HG03432 (cell line): ENCODE data around the gene TRIM59.
A peak's percentile ranks its signal among the peaks of the same experiment; 100 is the strongest.

Experiments
- ATAC-seq: cut with Tn5 transposase; IDR thresholded peaks from one replicate; pipeline ENCODE4 v1.9.1; 2021; ENCODE audit warnings: mild to moderate bottlenecking, moderate library complexity; ENCODE audit not compliant: unreplicated experiment

The TRIM59 gene, protein sequence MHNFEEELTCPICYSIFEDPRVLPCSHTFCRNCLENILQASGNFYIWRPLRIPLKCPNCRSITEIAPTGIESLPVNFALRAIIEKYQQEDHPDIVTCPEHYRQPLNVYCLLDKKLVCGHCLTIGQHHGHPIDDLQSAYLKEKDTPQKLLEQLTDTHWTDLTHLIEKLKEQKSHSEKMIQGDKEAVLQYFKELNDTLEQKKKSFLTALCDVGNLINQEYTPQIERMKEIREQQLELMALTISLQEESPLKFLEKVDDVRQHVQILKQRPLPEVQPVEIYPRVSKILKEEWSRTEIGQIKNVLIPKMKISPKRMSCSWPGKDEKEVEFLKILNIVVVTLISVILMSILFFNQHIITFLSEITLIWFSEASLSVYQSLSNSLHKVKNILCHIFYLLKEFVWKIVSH

DNA sequence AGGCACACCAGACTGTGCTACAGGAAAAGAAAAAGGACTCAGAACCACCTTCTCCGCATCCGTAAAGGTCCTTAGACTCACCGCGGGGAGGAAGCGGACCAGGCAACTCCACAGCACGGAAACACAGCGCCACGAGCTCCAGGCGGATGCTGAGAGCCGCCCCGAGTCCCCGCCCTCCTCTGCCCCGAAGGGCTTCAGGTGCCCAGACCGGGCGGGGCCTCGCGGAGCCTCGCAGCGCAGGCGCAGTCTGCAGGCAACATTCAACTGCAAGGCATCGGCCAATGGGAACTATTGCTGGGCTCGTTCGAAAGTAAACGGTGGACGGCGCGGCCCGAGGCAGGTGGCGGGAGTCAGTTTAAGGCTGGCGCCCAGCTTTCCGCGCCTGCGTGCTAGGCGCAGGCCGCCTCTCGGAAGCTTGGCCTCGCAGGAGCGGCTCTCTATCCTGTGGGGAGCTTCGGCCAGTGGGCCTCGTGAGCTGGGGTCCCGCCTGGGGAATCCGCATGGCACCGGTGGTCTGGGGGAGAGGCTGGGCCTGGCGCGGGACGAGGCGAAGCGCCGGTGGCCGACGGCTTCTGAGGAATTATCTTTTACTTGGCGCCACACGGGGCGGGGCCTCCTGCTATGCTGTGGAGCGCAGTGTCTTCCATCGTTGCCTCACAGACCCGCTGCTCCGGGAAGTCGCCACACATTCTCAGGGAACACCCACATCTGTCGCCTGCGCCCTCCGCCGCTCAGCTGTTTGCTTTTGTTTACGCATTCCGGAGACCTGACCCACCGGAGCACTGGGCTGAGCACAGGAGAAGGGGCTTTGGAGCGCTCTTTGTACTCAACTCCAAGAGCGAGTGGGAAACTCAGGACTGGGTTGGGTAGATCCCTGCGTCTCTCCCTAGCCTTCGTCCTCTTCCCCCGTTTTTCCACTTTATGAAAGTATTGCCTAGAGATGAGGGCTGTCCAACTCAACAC lies at the start of gene TRIM59:
Gene TRIM59 (minus strand): TSS at position 151 of the 963 bp plus-strand sequence. CDS start 10,603 bp downstream, outside the sequence.
- ATAC-seq = peak; percentile 94

DNA sequence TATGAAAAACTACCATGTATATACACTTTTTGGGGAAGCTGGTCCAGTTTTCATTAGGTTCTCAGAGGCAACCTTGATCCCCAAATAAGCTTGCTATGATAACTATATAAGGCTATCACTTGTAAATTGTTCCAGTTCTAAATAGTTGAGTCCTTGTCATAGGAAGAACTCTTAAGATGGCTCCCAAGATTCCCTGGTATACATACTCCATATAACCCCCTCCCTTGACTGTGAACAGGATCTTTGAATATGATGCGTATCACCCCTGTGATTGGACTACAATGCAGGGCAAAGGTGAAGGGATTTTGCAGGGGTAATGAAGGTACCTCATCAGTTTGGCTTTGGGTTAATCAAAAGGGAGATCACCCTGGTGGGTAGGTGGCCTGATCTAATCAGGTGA lies 48.6 kb upstream of the TRIM59 start:
- ATAC-seq = no peak

DNA sequence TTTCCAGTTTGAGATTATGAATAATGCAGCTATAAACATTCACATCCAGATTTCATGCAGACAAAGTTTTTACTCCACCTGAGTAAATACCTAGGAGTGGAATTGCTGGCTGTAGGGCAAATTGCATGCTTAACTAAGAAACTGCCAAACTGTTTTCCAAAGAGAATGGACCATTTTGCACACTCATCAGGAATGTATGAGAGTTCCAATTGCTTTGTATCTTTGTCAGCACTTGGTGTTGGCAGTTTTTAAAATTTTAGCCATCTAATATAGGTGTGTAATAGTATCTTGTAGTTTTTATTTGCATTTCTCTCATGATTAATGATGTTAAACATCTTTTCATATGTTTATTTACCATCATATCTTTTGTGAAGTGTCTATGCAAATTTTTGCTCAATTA lies 40.6 kb upstream of the TRIM59 start:
- no peak for ATAC-seq

DNA sequence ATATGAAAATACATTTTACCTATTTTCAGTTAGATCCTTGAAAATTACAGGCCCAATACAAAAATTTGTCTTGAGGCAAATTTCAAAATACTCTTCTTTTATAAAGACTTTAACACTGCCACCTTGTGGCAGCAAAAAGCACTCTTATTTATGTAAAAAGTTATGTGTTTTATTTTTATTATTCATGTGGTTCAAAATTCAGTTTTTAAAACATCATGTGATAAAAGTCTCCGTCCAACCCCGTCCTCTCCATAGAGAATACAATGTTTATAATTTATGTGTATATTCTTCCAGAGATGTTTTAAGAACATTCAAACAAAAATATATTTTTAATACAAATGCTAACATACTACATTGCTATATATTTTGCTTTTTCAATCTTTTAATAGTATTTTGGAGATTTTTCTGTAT lies 36.9 kb upstream of the TRIM59 start:
- no peak for ATAC-seq

DNA sequence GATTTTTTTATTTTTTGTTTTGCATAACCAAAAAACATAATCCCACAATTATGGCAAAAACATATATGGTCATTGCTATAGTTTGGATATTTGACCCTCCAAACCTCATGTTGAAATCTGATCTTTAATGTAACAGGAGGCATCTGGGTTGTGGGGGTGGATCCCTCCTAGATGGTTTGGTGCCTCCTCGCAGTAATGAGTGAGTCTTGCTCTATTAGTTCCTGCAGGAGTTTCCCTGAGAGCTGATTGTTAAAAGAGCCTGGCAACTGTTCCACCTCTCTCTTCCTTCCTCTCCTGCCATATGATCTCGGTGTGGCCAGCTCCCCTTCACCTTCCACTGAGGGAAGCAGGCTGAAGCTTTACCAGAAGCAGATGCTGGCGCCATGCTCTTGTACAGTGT lies 33.2 kb upstream of the TRIM59 start:
- ATAC-seq = no peak

DNA sequence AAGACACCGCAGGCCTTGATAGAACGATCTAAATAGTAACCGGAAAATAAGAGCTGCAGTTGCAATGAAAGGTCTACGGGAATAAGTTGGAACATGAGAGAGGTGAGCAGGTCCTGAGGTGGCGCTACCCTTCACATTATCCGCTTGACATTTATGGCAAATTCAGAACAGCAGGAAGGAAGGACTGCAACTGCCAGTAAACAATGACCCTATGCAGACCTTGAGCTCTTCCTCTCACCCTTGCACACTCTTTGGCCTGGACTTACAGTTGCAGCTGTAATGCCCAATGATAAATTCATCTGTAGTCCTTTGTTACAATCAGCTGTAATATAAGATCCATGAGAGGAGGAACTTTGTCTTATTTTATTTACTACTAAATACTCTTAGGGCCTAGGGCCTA lies 32.3 kb upstream of the TRIM59 start:
- ATAC-seq = no peak

DNA sequence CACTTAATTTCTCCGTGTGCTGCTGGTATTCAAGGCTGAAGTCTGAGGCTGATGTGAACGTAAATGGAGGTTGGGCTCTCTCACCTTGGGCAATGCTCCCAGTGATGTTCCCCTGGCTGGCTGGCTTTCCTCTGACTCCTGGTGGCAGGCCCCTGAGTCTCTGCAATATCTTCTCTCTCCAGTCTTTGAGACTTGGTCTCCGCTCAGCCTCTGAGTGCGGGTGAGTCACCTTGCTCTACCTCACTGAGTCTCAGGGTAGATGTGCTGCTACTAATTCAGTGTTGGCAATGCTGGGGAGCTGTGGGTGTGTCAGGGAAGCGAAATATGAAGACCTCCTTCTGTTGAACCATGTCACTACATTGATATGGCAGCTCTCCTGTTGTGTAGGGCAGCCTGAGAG lies 31.3 kb upstream of the TRIM59 start:
- ATAC-seq = no peak

DNA sequence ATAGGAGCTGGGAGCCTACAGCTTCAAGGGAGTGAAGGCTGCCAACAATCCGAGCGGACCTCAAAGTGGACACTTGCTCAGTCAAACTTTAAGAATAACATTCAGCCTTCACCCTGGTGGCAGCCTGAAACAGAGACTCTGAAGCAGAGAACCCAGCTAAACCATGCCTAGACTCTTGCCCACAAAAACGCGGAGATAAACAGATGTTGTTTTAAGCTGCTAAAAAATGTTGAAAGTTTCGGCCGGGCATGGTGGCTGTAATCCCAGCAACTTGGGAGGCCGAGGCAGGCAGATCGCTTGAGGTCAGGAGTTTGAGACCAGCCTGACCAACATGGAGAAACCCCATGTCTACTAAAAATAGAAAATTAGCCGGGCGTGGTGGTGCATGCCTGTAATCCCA lies 29.8 kb upstream of the TRIM59 start:
- no peak for ATAC-seq

DNA sequence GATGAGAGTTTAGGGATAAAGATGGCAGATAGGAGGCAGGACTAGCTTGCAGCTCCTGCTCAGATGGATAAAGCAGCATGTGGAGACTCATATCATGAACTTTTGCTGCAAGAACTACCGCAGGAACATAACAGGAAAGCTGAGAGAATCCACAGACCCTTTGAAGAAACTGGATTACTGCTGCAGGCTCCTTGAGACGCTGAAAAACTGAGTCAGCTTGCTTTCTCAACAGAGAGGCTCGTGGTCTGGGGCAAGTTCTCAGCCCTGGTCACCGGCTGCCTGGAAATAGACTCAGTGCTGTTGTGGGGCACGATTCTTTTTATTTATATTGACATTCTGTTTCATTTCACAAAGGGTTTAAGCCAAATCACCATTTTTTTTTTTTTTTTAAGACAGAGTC lies 28.8 kb upstream of the TRIM59 start:
- no peak for ATAC-seq

DNA sequence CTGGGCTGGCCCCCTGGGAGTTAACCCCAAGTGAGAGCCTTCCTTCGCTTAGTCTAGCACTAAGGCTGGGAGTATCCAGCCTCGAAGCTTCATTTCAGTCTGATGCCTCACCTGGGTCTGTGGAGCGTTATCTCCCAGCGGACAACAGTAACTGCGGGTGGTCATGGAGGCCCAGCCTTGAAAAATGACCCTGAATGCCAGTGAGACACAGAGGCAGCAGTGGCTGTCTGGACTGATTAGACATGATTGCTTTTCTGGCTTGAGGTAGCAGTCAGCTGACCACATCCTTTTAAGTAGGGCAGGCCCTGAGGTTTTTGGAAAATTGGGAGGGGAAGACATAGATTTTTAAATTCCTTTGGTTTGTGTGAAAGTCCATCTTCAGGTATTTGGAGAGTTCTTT lies 28.2 kb upstream of the TRIM59 start:
- no peak for ATAC-seq

DNA sequence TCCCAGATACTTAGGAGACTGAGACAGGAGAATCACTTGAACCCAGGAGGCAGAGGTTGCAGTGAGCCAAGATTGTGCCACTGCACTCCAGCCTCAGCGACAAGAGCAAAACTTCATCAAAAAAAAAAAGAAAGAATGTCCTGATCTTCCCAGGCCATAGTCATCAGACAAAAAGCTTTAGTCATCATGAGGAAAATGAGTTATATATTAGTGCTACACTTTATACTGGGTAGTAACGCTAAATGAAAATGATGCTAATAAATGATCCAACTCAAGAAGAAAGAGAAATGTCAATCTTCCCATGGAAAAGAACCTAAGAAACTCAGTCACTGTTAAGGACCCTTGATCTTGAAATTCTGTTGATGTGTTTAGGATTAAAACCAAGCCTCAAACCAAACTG lies 26.3 kb upstream of the TRIM59 start:
- ATAC-seq = no peak

DNA sequence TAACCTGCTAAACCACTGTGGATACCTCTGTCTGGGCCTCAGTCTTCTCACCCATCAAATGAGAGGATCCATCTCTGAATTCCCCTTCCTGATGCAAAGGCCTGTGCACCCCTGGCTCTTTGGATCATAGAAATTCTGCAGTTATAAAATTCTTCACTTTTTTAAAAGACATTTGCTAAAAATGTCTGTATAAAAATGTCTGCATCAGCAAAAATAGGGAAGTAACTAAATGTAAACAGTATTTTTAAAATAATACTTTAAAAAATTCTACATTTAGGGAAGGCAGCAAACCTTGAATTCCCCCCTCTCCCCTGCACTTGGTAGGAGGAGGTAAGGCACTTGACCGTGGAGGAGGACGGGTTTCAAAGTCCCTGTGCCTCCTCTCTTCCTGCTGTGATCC lies 25.6 kb upstream of the TRIM59 start:
- ATAC-seq = no peak

DNA sequence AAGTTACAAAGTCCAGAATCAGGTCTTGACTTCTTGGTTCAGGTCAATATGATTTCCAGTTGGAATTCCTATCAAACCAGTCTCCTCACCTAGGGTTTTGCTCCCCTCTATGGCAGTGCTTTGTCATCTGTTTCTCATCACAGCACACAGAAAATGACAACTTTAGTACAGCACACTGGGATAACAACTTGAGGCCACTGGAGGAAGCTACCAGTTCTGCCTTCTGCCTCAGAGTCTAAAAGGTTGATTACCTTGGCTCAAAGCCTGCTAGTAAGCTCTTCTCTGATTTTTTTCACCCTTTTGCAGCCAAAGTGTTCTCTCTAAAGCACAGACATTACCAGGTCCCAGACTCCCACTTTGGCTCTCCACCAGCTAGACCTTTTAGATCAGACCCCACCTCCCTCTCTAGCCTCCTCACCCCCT lies 24.8 kb upstream of the TRIM59 start:
- ATAC-seq = no peak

DNA sequence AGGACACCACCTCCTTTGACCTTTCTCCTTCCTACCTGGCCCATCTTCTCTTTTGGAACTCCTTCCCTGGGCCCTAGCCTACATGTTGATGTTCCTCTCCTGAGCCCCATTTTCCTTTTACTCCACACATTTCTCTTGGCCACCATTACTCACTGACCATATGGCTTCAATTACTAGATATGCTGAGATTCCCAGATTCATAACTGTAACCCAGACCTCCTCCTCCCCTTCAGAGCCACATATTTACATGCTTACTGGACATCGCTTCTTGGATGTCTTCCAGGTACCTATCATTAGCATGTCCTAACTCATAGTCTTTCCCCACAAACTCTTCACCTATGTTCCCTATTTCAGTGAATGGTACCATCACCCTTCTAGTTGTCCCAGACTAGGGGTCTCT lies 24.4 kb upstream of the TRIM59 start:
- no peak for ATAC-seq

DNA sequence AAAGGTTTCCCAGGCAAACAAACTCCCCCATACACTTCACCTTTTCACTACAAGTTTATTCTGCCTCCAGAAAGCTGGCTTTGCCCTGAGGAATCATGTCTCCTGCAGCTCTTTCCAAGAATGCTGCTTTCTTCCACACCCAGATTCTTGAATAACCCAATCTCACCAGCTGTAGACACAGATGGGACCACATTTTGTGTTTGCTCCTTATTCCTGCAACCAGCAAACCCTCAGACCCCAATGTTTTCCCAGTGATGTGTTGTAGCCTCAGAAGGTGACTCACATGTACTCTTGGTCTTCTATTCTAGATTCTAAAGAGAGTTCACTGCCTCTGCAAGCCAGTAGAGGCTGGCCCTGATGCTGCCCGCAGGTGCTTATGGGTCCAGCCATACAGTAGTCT lies 23.6 kb upstream of the TRIM59 start:
- no peak for ATAC-seq

DNA sequence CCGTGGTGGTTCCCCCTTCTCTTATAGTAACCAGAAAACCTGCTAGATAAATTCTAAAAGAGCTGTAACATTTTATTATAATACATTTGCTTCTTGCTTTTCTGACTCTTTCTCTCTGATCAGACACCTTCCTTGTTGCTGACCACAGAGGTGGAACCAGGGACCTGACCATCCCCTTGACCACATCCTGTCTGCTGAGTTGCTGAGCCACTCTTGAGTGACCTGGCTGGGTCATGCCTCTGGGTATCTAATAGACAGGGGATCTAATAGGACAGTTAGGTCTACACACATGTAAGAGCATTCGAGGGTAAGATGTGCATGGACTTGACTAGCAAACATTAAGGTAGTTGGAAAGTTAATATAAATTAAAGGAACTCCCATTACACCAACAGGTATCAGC lies 22.8 kb upstream of the TRIM59 start:
- ATAC-seq = peak; percentile 82

DNA sequence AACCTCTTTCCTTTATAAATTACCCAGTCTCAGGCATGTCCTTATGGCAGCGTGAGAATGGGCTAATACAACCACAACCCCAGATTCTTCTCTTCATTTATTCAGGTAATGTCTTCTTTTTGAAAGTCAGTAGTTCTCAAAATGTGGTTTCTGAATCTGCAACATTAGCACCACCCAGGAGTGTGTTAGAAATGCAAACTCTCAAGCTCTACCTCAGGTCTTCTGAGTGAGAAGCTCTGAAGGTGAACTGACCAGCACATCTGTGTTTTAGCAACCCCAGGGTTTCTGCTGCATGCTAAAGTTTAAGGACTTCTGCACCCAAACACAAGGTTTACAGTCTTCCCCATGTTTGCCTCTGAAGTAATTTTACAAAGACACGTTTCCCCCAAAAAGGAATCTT lies 22.3 kb upstream of the TRIM59 start:
- ATAC-seq = no peak

DNA sequence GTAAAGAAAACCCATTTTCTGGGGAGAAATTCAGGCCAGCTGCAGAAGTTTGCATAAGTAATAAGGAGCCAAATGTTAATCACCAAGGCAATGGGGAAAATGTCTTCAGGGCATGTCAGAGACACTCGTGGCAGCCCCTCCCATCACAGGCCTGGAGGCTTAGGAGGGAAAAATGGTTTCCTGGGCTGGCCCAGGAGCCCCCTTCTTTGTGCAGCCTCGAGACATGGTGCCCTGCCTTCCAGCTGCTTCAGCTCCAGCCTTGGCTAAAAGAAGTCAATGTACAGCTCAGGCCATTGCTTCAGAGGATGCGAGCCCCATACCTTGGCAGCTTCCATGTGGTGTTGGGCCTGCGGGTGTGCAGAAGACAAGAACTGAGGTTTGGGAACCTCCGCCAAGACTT lies 20.6 kb upstream of the TRIM59 start:
- no peak for ATAC-seq

DNA sequence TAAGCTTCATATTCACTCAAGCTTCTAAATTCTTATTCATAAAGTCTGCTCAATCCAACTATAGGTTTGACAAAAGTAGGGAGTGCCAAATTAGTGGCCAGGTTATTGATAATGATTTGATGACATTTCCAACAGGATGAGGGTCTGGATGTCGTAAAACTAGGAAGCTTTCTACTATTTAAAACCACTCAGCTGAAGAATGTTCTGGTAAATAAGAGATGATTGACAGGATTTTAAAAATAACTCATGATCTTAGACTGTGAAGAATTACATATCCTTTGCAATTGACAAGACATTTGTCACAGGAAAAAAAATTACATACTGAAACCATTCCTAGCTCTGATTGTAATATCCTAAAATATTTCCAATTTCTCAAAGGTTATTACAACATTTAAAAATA lies 15.4 kb upstream of the TRIM59 start:
- ATAC-seq = no peak

DNA sequence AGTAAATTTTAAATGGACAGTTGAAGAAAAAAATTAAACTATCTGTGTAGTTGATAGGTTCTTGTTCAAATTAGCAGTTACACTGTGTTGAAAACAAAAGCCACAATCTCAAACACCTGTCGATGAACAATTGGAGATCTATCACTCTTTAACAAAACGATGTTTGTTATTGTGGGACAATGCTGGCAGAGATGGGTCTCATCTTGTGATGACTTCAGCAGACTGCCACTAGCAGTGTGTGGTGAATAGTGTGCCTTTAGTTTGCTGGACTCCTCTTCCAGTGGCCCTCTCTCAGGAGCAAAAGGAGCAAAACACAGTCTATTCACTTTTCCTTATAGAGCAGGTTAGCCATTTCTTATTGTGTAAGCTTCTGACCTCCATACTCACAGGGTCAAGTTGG lies 14.7 kb upstream of the TRIM59 start:
- no peak for ATAC-seq

DNA sequence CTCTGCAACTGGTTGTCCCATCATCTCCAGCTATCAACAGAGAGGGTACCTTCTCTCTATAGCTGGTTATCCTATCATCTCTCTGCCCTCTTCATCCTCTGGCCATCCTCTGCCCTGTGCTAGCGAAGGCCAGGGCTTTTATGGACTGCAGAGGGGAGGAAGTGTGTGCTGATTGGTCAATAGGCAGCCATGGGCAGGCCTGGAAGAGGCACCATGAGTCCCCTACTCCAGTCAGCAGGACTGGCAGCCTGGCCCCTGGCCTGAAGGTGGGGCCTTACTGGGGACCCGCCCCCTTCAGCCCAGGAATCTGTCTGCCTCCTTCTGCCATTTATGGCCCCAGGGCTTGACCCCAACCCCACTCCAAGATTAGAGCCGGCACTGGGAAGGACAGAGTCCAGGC lies 10.4 kb upstream of the TRIM59 start:
- no peak for ATAC-seq

DNA sequence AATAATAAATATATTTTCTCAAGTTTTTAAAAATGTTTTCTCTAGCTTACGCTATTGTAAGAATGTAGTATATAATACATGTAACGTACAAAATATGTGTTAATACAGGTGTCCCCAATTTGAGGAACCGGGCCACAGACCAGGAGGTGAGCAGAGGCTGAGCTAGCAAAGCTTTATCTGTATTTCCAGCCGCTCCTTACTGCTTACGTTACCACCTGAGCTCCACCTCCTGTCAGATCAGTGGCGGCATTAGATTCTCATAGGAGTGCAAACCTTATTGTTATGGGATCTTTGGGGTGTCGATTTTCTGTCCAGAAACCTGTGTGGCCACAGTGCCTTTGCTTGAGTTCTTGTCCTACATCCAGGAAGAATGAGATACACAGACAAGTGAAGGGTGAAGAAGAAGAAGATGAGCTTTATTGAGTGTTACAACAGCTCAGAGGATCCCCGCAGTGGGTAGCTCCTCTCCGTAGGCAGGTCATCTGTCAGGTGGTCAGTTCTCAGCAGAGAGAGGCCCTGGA lies 9.9 kb upstream of the TRIM59 start:
- ATAC-seq = no peak
